Endodermal cell (in vitro differentiated cells): ENCODE results near the gene CAB39. TPM values are rescaled to one million over a fixed set of nuclear protein-coding genes. Genes with fewer than 3 reads are reported as not detected.
"Not testable (repeated sequence)": the region's sequence is repeated elsewhere in the genome, so short reads cannot be mapped to it uniquely, and the experiment has no call there.

Experiments used
- DNase-seq: peaks from one replicate; pipeline ENCODE4 v3.0.0-alpha.2; 2017
- H3K27ac ChIP-seq: 2 replicates; pipeline ENCODE4 v1.5.1; 2013; ENCODE audit warnings: mild to moderate bottlenecking, low read depth, low read length, moderate library complexity
- H3K27me3 ChIP-seq: 2 replicates; pipeline ENCODE4 v1.6.1; 2013; ENCODE audit warnings: mild to moderate bottlenecking, low read length, moderate library complexity; ENCODE audit not compliant: insufficient read depth, control insufficient read depth, poor library complexity, severe bottlenecking
- H3K36me3 ChIP-seq: 2 replicates; pipeline ENCODE4 v1.7.0; 2013; ENCODE audit warnings: mild to moderate bottlenecking, low read length, moderate library complexity; ENCODE audit not compliant: control insufficient read depth, insufficient read depth
- H3K4me1 ChIP-seq: one replicate; pipeline ENCODE4 v1.7.0; 2013; ENCODE audit warnings: low read length; ENCODE audit not compliant: control insufficient read depth, insufficient read depth
- H3K4me3 ChIP-seq: 2 replicates; pipeline ENCODE4 v1.5.1; 2013; ENCODE audit warnings: mild to moderate bottlenecking, low read length, moderate library complexity
- H3K9ac ChIP-seq: 2 replicates; pipeline ENCODE4 v1.6.1; 2013; ENCODE audit warnings: mild to moderate bottlenecking, low read length, moderate library complexity; ENCODE audit not compliant: poor library complexity, severe bottlenecking; ENCODE audit errors: extremely low read depth
- H3K9me3 ChIP-seq: 2 replicates; pipeline ENCODE4 v1.6.1; 2013; ENCODE audit warnings: mild to moderate bottlenecking, low read length, moderate library complexity; ENCODE audit not compliant: control insufficient read depth
- H3K27ac Mint-ChIP-seq: 2 replicates; pipeline ENCODE4 v1.8.0; 2020; ENCODE audit warnings: mixed read lengths
- H3K27me3 Mint-ChIP-seq: 2 replicates; pipeline ENCODE4 v1.8.0; 2021; ENCODE audit warnings: mild to moderate bottlenecking, mixed read lengths; ENCODE audit not compliant: insufficient read depth
- H3K36me3 Mint-ChIP-seq: 2 replicates; pipeline ENCODE4 v1.8.0; 2020; ENCODE audit warnings: low read depth, mixed read lengths
- H3K4me1 Mint-ChIP-seq: 2 replicates; pipeline ENCODE4 v1.8.0; 2020; ENCODE audit warnings: mixed read lengths
- H3K4me3 Mint-ChIP-seq: 2 replicates; pipeline ENCODE4 v1.8.0; 2020; ENCODE audit warnings: mild to moderate bottlenecking, moderate library complexity, mixed read lengths
- H3K9me3 Mint-ChIP-seq: 2 replicates; pipeline ENCODE4 v1.8.0; 2020; ENCODE audit warnings: mild to moderate bottlenecking, mixed read lengths
- CTCF ChIP-seq: fragments of 200-600 bp; sonication (generic); conservative IDR thresholded peaks from 2 replicates; pipeline ENCODE4 v1.5.0; 2021; ENCODE audit warnings: antibody characterized with exemption, mild to moderate bottlenecking
- WGBS, 2 experiments: methylation state at CpG; one replicate each; pipeline versions ENCODE4 v1.1.5 to v1.1.7; 2013; ENCODE audit warnings: missing lambda C conversion rate in 2 of 2, mixed read lengths in 1 of 2; ENCODE audit not compliant: insufficient coverage in 1 of 2, insufficient read length in 1 of 2; 5-methylcytosine and 5-hydroxymethylcytosine counted together
- total RNA-seq, 2 donors: library from RNA; stranded (reverse); fragmentation: NEBNext Ultra II Directional in 1 of 2; extraction: Animal tissue kit (Norgen Biotek cat#: 25700) in 1 of 2; gene quantifications; 2 replicates in 1 of 2; 3 replicates in 1 of 2; pipeline ENCODE4 v1.2.1, GENCODE V29; 2021

The CAB39 gene
- total RNA-seq, 2 donors from 2014 or later = 41.4 to 48.4 TPM

DNA sequence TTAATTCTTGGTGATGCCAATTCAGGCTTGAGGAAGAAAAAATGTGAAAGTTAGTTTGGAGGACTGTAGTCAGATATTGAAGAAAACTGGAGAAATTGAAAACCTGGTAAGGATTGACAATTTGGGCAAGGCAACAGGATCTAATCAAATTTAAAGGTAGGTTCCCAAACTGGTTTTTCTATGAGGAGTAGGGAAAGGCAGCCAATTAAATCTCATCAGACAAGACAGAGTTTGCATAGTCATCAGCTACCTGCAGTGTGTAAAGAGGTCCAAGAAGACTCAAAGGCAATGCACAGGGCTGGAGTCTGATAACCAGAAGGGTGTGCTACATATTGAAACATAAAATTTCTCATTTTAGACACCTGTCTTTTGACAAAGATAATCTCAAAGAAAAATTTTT is 16.0 kb upstream of the CAB39 start:
- Mint-ChIP-seq H3K9me3 (peaks cover 2% of the 10 kb centered on the region), H3K36me3 (no peaks in the 10 kb centered on the region), H3K27me3 (no peaks in the 10 kb centered on the region), H3K4me1 (peaks cover 6% of the 10 kb centered on the region), H3K4me3 (no peak overlapping the region), H3K27ac (no peak overlapping the region)
- Histone ChIP-seq H3K27ac (no peak overlapping the region), H3K4me1 (no peaks in the 10 kb centered on the region), H3K9me3 (no peaks in the 10 kb centered on the region), H3K27me3 (no peaks in the 10 kb centered on the region), H3K9ac (no peak overlapping the region), H3K4me3 (no peak overlapping the region), H3K36me3 (no peaks in the 10 kb centered on the region)
- DNase-seq = no peak
- TF ChIP-seq CTCF = no peak

DNA sequence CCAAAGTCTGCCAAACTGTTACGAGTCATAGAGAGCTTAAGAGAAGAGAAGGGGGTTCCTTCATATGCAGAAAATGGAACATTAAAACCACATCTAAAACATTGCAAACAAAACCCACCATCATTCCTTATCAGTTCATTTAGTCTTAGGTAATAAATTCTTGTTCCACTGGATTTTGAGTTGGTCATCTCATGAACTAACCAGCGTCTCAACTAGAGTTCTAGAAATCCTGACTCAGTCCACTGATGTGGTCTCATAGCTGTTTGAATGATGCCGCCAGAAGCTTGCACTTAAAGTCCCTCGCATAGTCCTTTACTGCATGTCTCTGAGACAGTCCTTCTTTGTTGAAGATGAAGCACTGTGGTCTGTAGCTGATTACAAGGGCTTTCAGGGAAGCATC is 15.0 kb upstream of the CAB39 start:
- no peak for TF ChIP-seq CTCF

GRCh38 chr2:230698753-230699152 is 13.9 kb upstream of the CAB39 start:
- not testable (repeated sequence) for H3K9me3 Mint-ChIP-seq, H3K9ac ChIP-seq, H3K4me3 Mint-ChIP-seq, H3K4me3 ChIP-seq, H3K9me3 ChIP-seq, H3K27ac ChIP-seq, H3K27me3 ChIP-seq, H3K27ac Mint-ChIP-seq, H3K4me1 ChIP-seq, H3K36me3 Mint-ChIP-seq, H3K36me3 ChIP-seq, H3K27me3 Mint-ChIP-seq, H3K4me1 Mint-ChIP-seq, DNase-seq
- WGBS, 2 experiments = 84 to 94% methylated on average over 3 of the region's 3 CpGs

More for the DNA sequence above, 15.0 kb upstream of the CAB39 start:
- Histone ChIP-seq H3K4me1 (no peaks in the 10 kb centered on the region), H3K4me3 (no peak overlapping the region), H3K9me3 (no peaks in the 10 kb centered on the region), H3K27me3 (no peaks in the 10 kb centered on the region), H3K27ac (no peak overlapping the region), H3K36me3 (no peaks in the 10 kb centered on the region), H3K9ac (no peak overlapping the region)
- WGBS, 2 experiments = 91 to 92% methylated on average over 3 to 4 of the region's 4 CpGs
- Mint-ChIP-seq H3K36me3 (no peaks in the 10 kb centered on the region), H3K9me3 (peaks cover 5% of the 10 kb centered on the region), H3K4me3 (no peak overlapping the region), H3K27ac (no peak overlapping the region), H3K4me1 (peaks cover 6% of the 10 kb centered on the region), H3K27me3 (no peaks in the 10 kb centered on the region)
- no peak for DNase-seq

DNA sequence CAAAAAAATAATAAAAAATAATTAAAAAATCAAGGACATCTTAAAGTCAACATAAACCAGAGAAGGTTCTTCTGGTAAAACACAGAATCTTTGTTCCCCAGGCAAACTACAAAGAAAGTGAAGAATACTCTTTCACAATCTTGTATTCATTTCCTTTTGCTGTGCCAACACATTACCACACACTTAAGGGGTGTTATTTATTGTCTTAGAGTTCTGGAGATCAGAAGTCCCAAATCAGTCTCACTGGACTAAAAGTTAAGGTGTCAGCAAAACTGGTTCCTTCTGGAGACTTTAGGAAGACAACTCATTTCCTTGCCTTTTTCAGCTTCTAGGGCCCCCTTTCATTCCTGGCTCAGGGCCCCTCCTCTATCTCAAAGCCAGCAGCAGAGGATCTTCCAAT is 12.2 kb upstream of the CAB39 start:
- Mint-ChIP-seq H3K9me3 (peaks cover 5% of the 10 kb centered on the region), H3K4me1 (peaks cover 6% of the 10 kb centered on the region), H3K4me3 (no peak overlapping the region), H3K27ac (no peak overlapping the region), H3K27me3 (no peaks in the 10 kb centered on the region), H3K36me3 (no peaks in the 10 kb centered on the region)
- DNase-seq = no peak
- Histone ChIP-seq H3K9ac (no peak overlapping the region), H3K27me3 (no peaks in the 10 kb centered on the region), H3K4me1 (no peaks in the 10 kb centered on the region), H3K36me3 (no peaks in the 10 kb centered on the region), H3K27ac (no peak overlapping the region), H3K9me3 (no peaks in the 10 kb centered on the region), H3K4me3 (no peak overlapping the region)
- no peak for TF ChIP-seq CTCF
